Natural killer cell treated with Interleukin-12 subunit alpha and Interleukin-12 subunit beta and Interleukin-15 and Interleukin-18, amount 100 ng/mL, for 72 hours (primary cell): ENCODE results near the gene RIMBP2. TPM values are rescaled to one million over a fixed set of nuclear protein-coding genes. Genes with fewer than 3 reads are reported as not detected.

Experiments used
- ATAC-seq, 2 donors: fragments of 150-1000 bp; cut with Tn5 transposase in 1 of 2; sonication (Bioruptor Pico), chemical (Tn5 transposase) in 1 of 2; 2 replicates each; pipeline ENCODE4 v1.10.0; 2021
- DNase-seq: peaks from one replicate; pipeline ENCODE4 v3.0.0; 2022; ENCODE audit warnings: low spot score
- H3K27ac Mint-ChIP-seq, 2 donors: 1 replicate in 1 of 2; 2 replicates in 1 of 2; pipeline ENCODE4 v1.8.0; 2022; ENCODE audit warnings: mixed read lengths in 2 of 2, mild to moderate bottlenecking in 1 of 2, moderate library complexity in 1 of 2
- H3K27me3 Mint-ChIP-seq, 2 donors: 1 replicate in 1 of 2; 2 replicates in 1 of 2; pipeline ENCODE4 v1.8.0; 2022; ENCODE audit warnings: mixed read lengths in 2 of 2
- H3K36me3 Mint-ChIP-seq: one replicate; pipeline ENCODE4 v1.8.0; 2022; ENCODE audit warnings: mixed read lengths
- H3K4me1 Mint-ChIP-seq, 2 donors: 1 replicate in 1 of 2; 2 replicates in 1 of 2; pipeline ENCODE4 v1.8.0; 2022; ENCODE audit warnings: low read depth in 2 of 2, mixed read lengths in 2 of 2, mild to moderate bottlenecking in 1 of 2
- H3K4me3 Mint-ChIP-seq: one replicate; pipeline ENCODE4 v1.8.0; 2022; ENCODE audit warnings: mixed read lengths
- H3K9me3 Mint-ChIP-seq: 2 replicates; pipeline ENCODE4 v1.8.0; 2022; ENCODE audit warnings: mixed read lengths
- total RNA-seq, 2 donors: library from RNA; stranded (reverse); gene quantifications; one replicate each; pipeline ENCODE4 v1.2.3, GENCODE V29; 2022

The RIMBP2 gene
- total RNA-seq, 2 donors from 2014 or later, result not detected

GRCh38 chr12:130524759-130525158 lies 191.3 kb downstream of the RIMBP2 start:
- peaks cover 7 to 28% of the 10 kb centered on the region in 2 donors for H3K27me3 Mint-ChIP-seq
- H3K9me3 Mint-ChIP-seq, result no peaks in the 10 kb centered on the region
- DNase-seq, result no peak
- no peak overlapping the region for H3K4me3 Mint-ChIP-seq
- H3K36me3 Mint-ChIP-seq, result no peaks in the 10 kb centered on the region
- no peak overlapping the region for H3K27ac Mint-ChIP-seq
- no peaks in the 10 kb centered on the region for H3K4me1 Mint-ChIP-seq
- no peak for ATAC-seq

- H3K36me3 Mint-ChIP-seq, result no peaks in the 10 kb centered on the region
- H3K9me3 Mint-ChIP-seq, result no peaks in the 10 kb centered on the region
- no peak for ATAC-seq
- no peak overlapping the region for H3K27ac Mint-ChIP-seq
- peaks cover 7 to 23% of the 10 kb centered on the region in 2 donors for H3K27me3 Mint-ChIP-seq
- DNase-seq, result no peak
- no peak overlapping the region for H3K4me3 Mint-ChIP-seq
- H3K4me1 Mint-ChIP-seq, result no peaks in the 10 kb centered on the region
Observed at GRCh38 chr12:130523863-130524614, 192.1 kb downstream of the RIMBP2 start.

GRCh38 chr12:130523208-130523607 lies 192.9 kb downstream of the RIMBP2 start:
- ATAC-seq (no peak), DNase-seq (no peak)
- Mint-ChIP-seq H3K36me3 (no peaks in the 10 kb centered on the region), H3K27me3 (peaks cover 7 to 21% of the 10 kb centered on the region in 2 donors), H3K4me3 (no peak overlapping the region), H3K27ac (no peak overlapping the region), H3K9me3 (no peaks in the 10 kb centered on the region), H3K4me1 (no peaks in the 10 kb centered on the region)

GRCh38 chr12:130522244-130522834 lies 193.8 kb downstream of the RIMBP2 start:
- Mint-ChIP-seq H3K27me3 (peaks cover 7 to 21% of the 10 kb centered on the region in 2 donors), H3K36me3 (no peaks in the 10 kb centered on the region), H3K27ac (no peak overlapping the region), H3K9me3 (no peaks in the 10 kb centered on the region), H3K4me3 (no peak overlapping the region), H3K4me1 (no peaks in the 10 kb centered on the region)
- ATAC-seq (no peak), DNase-seq (no peak)

- H3K9me3 Mint-ChIP-seq, result peaks cover 2% of the 10 kb centered on the region
- no peak for DNase-seq
- no peaks in the 10 kb centered on the region for H3K4me1 Mint-ChIP-seq
- no peak overlapping the region for H3K4me3 Mint-ChIP-seq
- H3K27me3 Mint-ChIP-seq, result peaks cover 7 to 21% of the 10 kb centered on the region in 2 donors
- no peak for ATAC-seq
- no peaks in the 10 kb centered on the region for H3K36me3 Mint-ChIP-seq
- no peak overlapping the region for H3K27ac Mint-ChIP-seq
Observed at GRCh38 chr12:130521375-130522124, 194.5 kb downstream of the RIMBP2 start.

GRCh38 chr12:130520784-130521183 lies 195.3 kb downstream of the RIMBP2 start:
- Mint-ChIP-seq H3K4me1 (no peaks in the 10 kb centered on the region), H3K27ac (no peak overlapping the region), H3K27me3 (peaks cover 7 to 21% of the 10 kb centered on the region in 2 donors), H3K4me3 (no peak overlapping the region), H3K9me3 (peaks cover 6% of the 10 kb centered on the region), H3K36me3 (no peaks in the 10 kb centered on the region)
- no peak for DNase-seq
- no peak for ATAC-seq

- DNase-seq (no peak), ATAC-seq (no peak)
- Mint-ChIP-seq H3K36me3 (no peaks in the 10 kb centered on the region), H3K27me3 (peaks cover 0 to 14% of the 10 kb centered on the region in 2 donors), H3K4me1 (no peaks in the 10 kb centered on the region), H3K27ac (no peak overlapping the region), H3K4me3 (no peak overlapping the region), H3K9me3 (peaks cover 6% of the 10 kb centered on the region)
Observed at GRCh38 chr12:130517588-130517987, 198.5 kb downstream of the RIMBP2 start.

GRCh38 chr12:130514149-130514551 lies 201.9 kb downstream of the RIMBP2 start:
- Mint-ChIP-seq H3K27ac (no peak overlapping the region), H3K4me3 (no peak overlapping the region), H3K9me3 (peaks cover 6% of the 10 kb centered on the region), H3K4me1 (no peaks in the 10 kb centered on the region), H3K27me3 (no peaks in the 10 kb centered on the region), H3K36me3 (no peaks in the 10 kb centered on the region)
- DNase-seq (no peak), ATAC-seq (peak in 1 of 2 donors; percentile 37)

- Mint-ChIP-seq H3K27ac (no peak overlapping the region), H3K4me1 (no peaks in the 10 kb centered on the region), H3K4me3 (no peak overlapping the region), H3K27me3 (no peaks in the 10 kb centered on the region), H3K9me3 (peaks cover 6% of the 10 kb centered on the region), H3K36me3 (no peaks in the 10 kb centered on the region)
- ATAC-seq, result no peak
- no peak for DNase-seq
Observed at GRCh38 chr12:130513556-130513955, 202.5 kb downstream of the RIMBP2 start.

- Mint-ChIP-seq H3K4me1 (no peaks in the 10 kb centered on the region), H3K9me3 (peaks cover 2% of the 10 kb centered on the region), H3K4me3 (no peak overlapping the region), H3K27ac (no peak overlapping the region), H3K36me3 (no peaks in the 10 kb centered on the region), H3K27me3 (no peaks in the 10 kb centered on the region)
- DNase-seq (no peak), ATAC-seq (no peak)
Observed at GRCh38 chr12:130511285-130511684, 204.8 kb downstream of the RIMBP2 start.

- ATAC-seq, result no peak
- DNase-seq, result no peak
- Mint-ChIP-seq H3K4me3 (no peak overlapping the region), H3K27ac (no peak overlapping the region), H3K9me3 (no peaks in the 10 kb centered on the region), H3K27me3 (no peaks in the 10 kb centered on the region), H3K4me1 (no peaks in the 10 kb centered on the region), H3K36me3 (no peaks in the 10 kb centered on the region)
Observed at GRCh38 chr12:130509454-130509853, 206.6 kb downstream of the RIMBP2 start.

GRCh38 chr12:130508847-130509246 lies 207.3 kb downstream of the RIMBP2 start:
- Mint-ChIP-seq H3K4me3 (no peak overlapping the region), H3K4me1 (no peaks in the 10 kb centered on the region), H3K27me3 (no peaks in the 10 kb centered on the region), H3K9me3 (no peaks in the 10 kb centered on the region), H3K36me3 (no peaks in the 10 kb centered on the region), H3K27ac (no peak overlapping the region)
- ATAC-seq (no peak), DNase-seq (no peak)

- no peak overlapping the region for H3K4me3 Mint-ChIP-seq
- ATAC-seq, result no peak
- no peak for DNase-seq
- H3K27ac Mint-ChIP-seq, result no peak overlapping the region
- no peaks in the 10 kb centered on the region for H3K36me3 Mint-ChIP-seq
- no peaks in the 10 kb centered on the region for H3K27me3 Mint-ChIP-seq
- H3K9me3 Mint-ChIP-seq, result no peaks in the 10 kb centered on the region
- no peaks in the 10 kb centered on the region for H3K4me1 Mint-ChIP-seq
Observed at GRCh38 chr12:130508318-130508717, 207.8 kb downstream of the RIMBP2 start.

- no peaks in the 10 kb centered on the region for H3K36me3 Mint-ChIP-seq
- no peak overlapping the region for H3K27ac Mint-ChIP-seq
- no peak overlapping the region for H3K4me3 Mint-ChIP-seq
- no peaks in the 10 kb centered on the region for H3K9me3 Mint-ChIP-seq
- no peak for ATAC-seq
- H3K4me1 Mint-ChIP-seq, result no peaks in the 10 kb centered on the region
- no peak for DNase-seq
- no peaks in the 10 kb centered on the region for H3K27me3 Mint-ChIP-seq
Observed at GRCh38 chr12:130506844-130507243, 209.3 kb downstream of the RIMBP2 start.
